IgD-negative memory B cell (primary cell): ENCODE results near the gene TMEM30B. TPM values are rescaled to one million over a fixed set of nuclear protein-coding genes. Genes with fewer than 3 reads are reported as not detected.

ENCODE experiments used
- H3K27ac Mint-ChIP-seq, 3 donors: one replicate each; pipeline ENCODE4 v1.8.0; 2020 to 2022; ENCODE audit warnings: mild to moderate bottlenecking in 3 of 3, mixed read lengths in 3 of 3, moderate library complexity in 1 of 3
- H3K27me3 Mint-ChIP-seq: one replicate; pipeline ENCODE4 v1.8.0; 2021; ENCODE audit warnings: mixed read lengths
- H3K36me3 Mint-ChIP-seq: one replicate; pipeline ENCODE4 v1.8.0; 2020; ENCODE audit warnings: mild to moderate bottlenecking, mixed read lengths
- H3K4me1 Mint-ChIP-seq, 3 donors: one replicate each; pipeline ENCODE4 v1.8.0; 2020 to 2022; ENCODE audit warnings: mixed read lengths in 3 of 3, mild to moderate bottlenecking in 1 of 3
- H3K4me3 Mint-ChIP-seq, 4 donors: one replicate each; pipeline ENCODE4 v1.8.0; 2020 to 2022; ENCODE audit warnings: mild to moderate bottlenecking in 4 of 4, mixed read lengths in 4 of 4, moderate library complexity in 3 of 4
- H3K9me3 Mint-ChIP-seq, 3 donors: one replicate each; pipeline ENCODE4 v1.8.0; 2020 to 2021; ENCODE audit warnings: mixed read lengths in 3 of 3, mild to moderate bottlenecking in 1 of 3
- polyA plus RNA-seq: library from polyadenylated mRNA; unstranded; fragments of 300-500 nt; fragmentation: Illumina TruSeq; gene quantifications from one replicate; pipeline ENCODE4 v1.2.3, GENCODE V29; 2021

Gene TMEM30B
- polyA plus RNA-seq, 1 donor from 2014 or later: 0.33 TPM

GRCh38 chr14:61285364-61285763, 4.2 kb upstream of the TMEM30B start:
- Mint-ChIP-seq H3K27ac (no peak overlapping the region), H3K36me3 (no peaks in the 10 kb centered on the region), H3K27me3 (peaks cover 20% of the 10 kb centered on the region), H3K9me3 (no peaks in the 10 kb centered on the region), H3K4me3 (no peak overlapping the region), H3K4me1 (peaks cover 0 to 2% (median 0%) of the 10 kb centered on the region in 3 donors)

- H3K27me3 Mint-ChIP-seq: peaks cover 29% of the 10 kb centered on the region
Measured at GRCh38 chr14:61284001-61284400, 2.9 kb upstream of the TMEM30B start.

GRCh38 chr14:61282746-61283145, 1.6 kb upstream of the TMEM30B start:
- Mint-ChIP-seq H3K27ac (no peak overlapping the region), H3K27me3 (peaks cover 31% of the 10 kb centered on the region), H3K9me3 (no peaks in the 10 kb centered on the region), H3K36me3 (no peaks in the 10 kb centered on the region), H3K4me3 (no peak overlapping the region), H3K4me1 (peaks cover 0 to 5% (median 0%) of the 10 kb centered on the region in 3 donors)

More at GRCh38 chr14:61284001-61284400, 2.9 kb upstream of the TMEM30B start:
- no peak overlapping the region for H3K27ac Mint-ChIP-seq
- H3K36me3 Mint-ChIP-seq: no peaks in the 10 kb centered on the region
- H3K9me3 Mint-ChIP-seq: no peaks in the 10 kb centered on the region
- H3K4me3 Mint-ChIP-seq: no peak overlapping the region
- peaks cover 0 to 5% (median 0%) of the 10 kb centered on the region in 3 donors for H3K4me1 Mint-ChIP-seq

- H3K9me3 Mint-ChIP-seq: no peaks in the 10 kb centered on the region
- H3K36me3 Mint-ChIP-seq: no peaks in the 10 kb centered on the region
- H3K4me3 Mint-ChIP-seq: peak overlapping the region in 1 of 4 donors; percentile 17
- H3K27ac Mint-ChIP-seq: no peak overlapping the region
- peaks cover 0 to 5% (median 0%) of the 10 kb centered on the region in 3 donors for H3K4me1 Mint-ChIP-seq
- peaks cover 32% of the 10 kb centered on the region for H3K27me3 Mint-ChIP-seq
Measured at GRCh38 chr14:61281948-61282275, 774 bp upstream of the TMEM30B start.

GRCh38 chr14:61280526-61281185, 482 bp downstream of the TMEM30B start:
- peak overlapping the region; percentile 68 to 85 (median 80) for H3K4me3 Mint-ChIP-seq
- H3K27ac Mint-ChIP-seq: peak overlapping the region in 1 of 3 donors; percentile 46
- peaks cover 0 to 2% (median 0%) of the 10 kb centered on the region in 3 donors for H3K4me1 Mint-ChIP-seq
- no peaks in the 10 kb centered on the region for H3K36me3 Mint-ChIP-seq
- peaks cover 32% of the 10 kb centered on the region for H3K27me3 Mint-ChIP-seq
- no peaks in the 10 kb centered on the region for H3K9me3 Mint-ChIP-seq

- Mint-ChIP-seq H3K4me3 (peak overlapping the region; percentile 68 to 85 (median 80)), H3K9me3 (no peaks in the 10 kb centered on the region), H3K36me3 (no peaks in the 10 kb centered on the region), H3K27ac (peak overlapping the region in 1 of 3 donors; percentile 46), H3K4me1 (peaks cover 0 to 2% (median 0%) of the 10 kb centered on the region in 3 donors), H3K27me3 (peaks cover 35% of the 10 kb centered on the region)
Measured at GRCh38 chr14:61280092-61280525, 1.0 kb downstream of the TMEM30B start.

- Mint-ChIP-seq H3K27ac (no peak overlapping the region), H3K4me3 (no peak overlapping the region)
Measured at GRCh38 chr14:61279082-61279481, 2.1 kb downstream of the TMEM30B start.

GRCh38 chr14:61277784-61278183, 3.4 kb downstream of the TMEM30B start:
- Mint-ChIP-seq H3K9me3 (no peaks in the 10 kb centered on the region), H3K27me3 (peaks cover 28% of the 10 kb centered on the region), H3K4me3 (no peak overlapping the region)

More at GRCh38 chr14:61279082-61279481, 2.1 kb downstream of the TMEM30B start:
- Mint-ChIP-seq H3K4me1 (peaks cover 0 to 2% (median 0%) of the 10 kb centered on the region in 3 donors), H3K27me3 (peaks cover 34% of the 10 kb centered on the region), H3K36me3 (no peaks in the 10 kb centered on the region), H3K9me3 (no peaks in the 10 kb centered on the region)

GRCh38 chr14:61277232-61277631, 3.9 kb downstream of the TMEM30B start:
- Mint-ChIP-seq H3K9me3 (no peaks in the 10 kb centered on the region), H3K27ac (no peak overlapping the region), H3K4me3 (no peak overlapping the region), H3K27me3 (peaks cover 24% of the 10 kb centered on the region), H3K4me1 (peaks cover 0 to 2% (median 0%) of the 10 kb centered on the region in 3 donors), H3K36me3 (no peaks in the 10 kb centered on the region)

More at GRCh38 chr14:61277784-61278183, 3.4 kb downstream of the TMEM30B start:
- Mint-ChIP-seq H3K4me1 (peaks cover 0 to 2% (median 0%) of the 10 kb centered on the region in 3 donors), H3K27ac (no peak overlapping the region), H3K36me3 (no peaks in the 10 kb centered on the region)

GRCh38 chr14:61271552-61271951, 9.6 kb downstream of the TMEM30B start:
- H3K27me3 Mint-ChIP-seq: peaks cover 10% of the 10 kb centered on the region
- H3K4me3 Mint-ChIP-seq: no peak overlapping the region
- H3K36me3 Mint-ChIP-seq: no peaks in the 10 kb centered on the region
- no peak overlapping the region for H3K27ac Mint-ChIP-seq
- no peaks in the 10 kb centered on the region for H3K9me3 Mint-ChIP-seq
- peaks cover 0 to 3% (median 0%) of the 10 kb centered on the region in 3 donors for H3K4me1 Mint-ChIP-seq

GRCh38 chr14:61270714-61271113, 10.4 kb downstream of the TMEM30B start:
- H3K27me3 Mint-ChIP-seq: peaks cover 10% of the 10 kb centered on the region
- H3K27ac Mint-ChIP-seq: no peak overlapping the region
- H3K4me1 Mint-ChIP-seq: peaks cover 0 to 3% (median 0%) of the 10 kb centered on the region in 3 donors
- no peaks in the 10 kb centered on the region for H3K36me3 Mint-ChIP-seq
- no peaks in the 10 kb centered on the region for H3K9me3 Mint-ChIP-seq
- H3K4me3 Mint-ChIP-seq: no peak overlapping the region

GRCh38 chr14:61269321-61270083, 11.6 kb downstream of the TMEM30B start:
- Mint-ChIP-seq H3K4me3 (peak overlapping the region in 2 of 4 donors; percentile 82 to 87), H3K27me3 (peaks cover 6% of the 10 kb centered on the region), H3K9me3 (no peaks in the 10 kb centered on the region), H3K4me1 (peaks cover 0 to 3% (median 0%) of the 10 kb centered on the region in 3 donors), H3K27ac (no peak overlapping the region), H3K36me3 (no peaks in the 10 kb centered on the region)

- Mint-ChIP-seq H3K36me3 (no peaks in the 10 kb centered on the region), H3K4me1 (peaks cover 0 to 3% (median 0%) of the 10 kb centered on the region in 3 donors), H3K4me3 (no peak overlapping the region), H3K9me3 (no peaks in the 10 kb centered on the region), H3K27me3 (peaks cover 3% of the 10 kb centered on the region), H3K27ac (no peak overlapping the region)
Measured at GRCh38 chr14:61268812-61269211, 12.3 kb downstream of the TMEM30B start.

GRCh38 chr14:61266891-61267740, 14.0 kb downstream of the TMEM30B start:
- Mint-ChIP-seq H3K36me3 (no peaks in the 10 kb centered on the region), H3K4me1 (peaks cover 0 to 3% (median 0%) of the 10 kb centered on the region in 3 donors), H3K9me3 (no peaks in the 10 kb centered on the region), H3K4me3 (no peak overlapping the region), H3K27ac (no peak overlapping the region), H3K27me3 (peaks cover 3% of the 10 kb centered on the region)

- Mint-ChIP-seq H3K4me1 (peaks cover 0 to 3% (median 0%) of the 10 kb centered on the region in 3 donors), H3K36me3 (no peaks in the 10 kb centered on the region), H3K27me3 (peaks cover 3% of the 10 kb centered on the region), H3K27ac (no peak overlapping the region), H3K4me3 (no peak overlapping the region), H3K9me3 (no peaks in the 10 kb centered on the region)
Measured at GRCh38 chr14:61266436-61266835, 14.7 kb downstream of the TMEM30B start.
